HFF-Myc (cell line): ENCODE measurements around the gene DUSP9.

Experiments used
- DNase-seq: peaks from one replicate; pipeline ENCODE4 v3.0.0-alpha.2; 2011; ENCODE audit warnings: low read depth; ENCODE audit errors: extremely low read depth
- H3K4me3 ChIP-seq: replicated peaks from 2 replicates; pipeline ENCODE4 v1.5.1; 2011; ENCODE audit warnings: low read depth, mild to moderate bottlenecking, control low read depth, low read length
- TF ChIP-seq, protein P1 (sequence below): IDR thresholded peaks from 2 replicates; pipeline ENCODE4 v1.5.1; 2012; ENCODE audit warnings: mild to moderate bottlenecking, low read depth, low read length, control low read depth; ENCODE audit errors: missing control alignments

DUSP9 gene

DNA sequence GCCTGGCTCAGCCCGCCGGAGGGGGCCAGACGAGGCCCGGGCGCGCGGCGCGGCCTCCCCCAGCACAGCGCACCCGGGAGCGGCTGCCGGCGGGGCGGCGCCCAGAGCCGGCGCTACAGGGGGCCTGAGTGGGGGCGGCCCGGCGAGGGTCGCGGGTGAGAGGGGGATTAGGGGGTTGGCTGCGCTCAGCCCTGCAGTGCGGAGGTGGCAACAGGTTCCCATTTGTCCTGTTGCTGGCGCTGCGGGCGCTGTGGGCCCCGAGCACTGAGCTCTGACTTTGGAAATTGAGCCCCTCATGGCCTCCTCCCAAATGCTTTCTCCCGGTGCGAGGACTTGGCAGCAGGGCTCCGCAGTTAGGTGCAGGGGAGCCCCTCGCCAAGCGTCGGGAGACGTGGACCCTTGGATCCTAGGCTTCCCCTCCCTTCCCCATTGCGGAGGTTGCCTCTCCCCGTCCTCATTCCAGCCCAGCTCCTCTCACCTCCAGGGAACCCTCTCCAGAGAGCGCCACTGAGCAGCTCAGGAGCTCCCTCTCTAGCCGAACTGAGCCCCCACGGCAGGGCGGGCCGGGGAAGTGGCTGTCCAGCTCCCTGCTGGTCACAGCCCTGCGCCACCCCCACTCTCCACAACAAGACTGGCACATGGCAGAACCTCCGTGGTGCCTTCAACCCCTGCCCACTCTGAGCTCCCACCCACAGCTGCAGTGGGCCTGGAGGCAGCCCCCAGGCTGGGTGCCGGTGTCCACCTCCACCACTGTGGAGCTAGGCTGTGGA is 2.5 kb upstream of the DUSP9 start:
- TF ChIP-seq, protein P1, sequence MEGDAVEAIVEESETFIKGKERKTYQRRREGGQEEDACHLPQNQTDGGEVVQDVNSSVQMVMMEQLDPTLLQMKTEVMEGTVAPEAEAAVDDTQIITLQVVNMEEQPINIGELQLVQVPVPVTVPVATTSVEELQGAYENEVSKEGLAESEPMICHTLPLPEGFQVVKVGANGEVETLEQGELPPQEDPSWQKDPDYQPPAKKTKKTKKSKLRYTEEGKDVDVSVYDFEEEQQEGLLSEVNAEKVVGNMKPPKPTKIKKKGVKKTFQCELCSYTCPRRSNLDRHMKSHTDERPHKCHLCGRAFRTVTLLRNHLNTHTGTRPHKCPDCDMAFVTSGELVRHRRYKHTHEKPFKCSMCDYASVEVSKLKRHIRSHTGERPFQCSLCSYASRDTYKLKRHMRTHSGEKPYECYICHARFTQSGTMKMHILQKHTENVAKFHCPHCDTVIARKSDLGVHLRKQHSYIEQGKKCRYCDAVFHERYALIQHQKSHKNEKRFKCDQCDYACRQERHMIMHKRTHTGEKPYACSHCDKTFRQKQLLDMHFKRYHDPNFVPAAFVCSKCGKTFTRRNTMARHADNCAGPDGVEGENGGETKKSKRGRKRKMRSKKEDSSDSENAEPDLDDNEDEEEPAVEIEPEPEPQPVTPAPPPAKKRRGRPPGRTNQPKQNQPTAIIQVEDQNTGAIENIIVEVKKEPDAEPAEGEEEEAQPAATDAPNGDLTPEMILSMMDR = no peak
- DNase-seq = no peak
- no peak overlapping the region for H3K4me3 ChIP-seq

DNA sequence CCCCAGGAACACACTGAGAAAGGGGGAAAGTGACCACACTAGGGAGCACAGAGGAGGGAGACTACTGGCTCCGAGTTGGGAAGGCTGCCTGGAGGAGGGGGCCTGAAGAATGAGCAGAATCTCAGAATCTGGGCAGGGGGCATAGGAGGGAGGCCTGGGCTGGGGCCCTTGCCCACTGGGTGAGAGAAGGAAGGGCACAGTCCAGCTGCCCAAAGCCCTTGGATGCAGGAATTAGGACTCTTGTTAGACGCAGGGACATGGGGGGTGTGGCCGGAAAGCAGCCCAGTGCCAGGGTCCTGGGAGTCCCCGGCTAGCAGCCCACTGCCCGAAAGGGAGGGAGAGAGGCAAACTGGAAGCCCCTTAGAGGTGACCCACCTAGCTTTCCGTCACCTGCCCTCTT is 1.9 kb upstream of the DUSP9 start:
- no peak overlapping the region for H3K4me3 ChIP-seq
- no peak for DNase-seq
- TF ChIP-seq, protein P1 = no peak

DNA sequence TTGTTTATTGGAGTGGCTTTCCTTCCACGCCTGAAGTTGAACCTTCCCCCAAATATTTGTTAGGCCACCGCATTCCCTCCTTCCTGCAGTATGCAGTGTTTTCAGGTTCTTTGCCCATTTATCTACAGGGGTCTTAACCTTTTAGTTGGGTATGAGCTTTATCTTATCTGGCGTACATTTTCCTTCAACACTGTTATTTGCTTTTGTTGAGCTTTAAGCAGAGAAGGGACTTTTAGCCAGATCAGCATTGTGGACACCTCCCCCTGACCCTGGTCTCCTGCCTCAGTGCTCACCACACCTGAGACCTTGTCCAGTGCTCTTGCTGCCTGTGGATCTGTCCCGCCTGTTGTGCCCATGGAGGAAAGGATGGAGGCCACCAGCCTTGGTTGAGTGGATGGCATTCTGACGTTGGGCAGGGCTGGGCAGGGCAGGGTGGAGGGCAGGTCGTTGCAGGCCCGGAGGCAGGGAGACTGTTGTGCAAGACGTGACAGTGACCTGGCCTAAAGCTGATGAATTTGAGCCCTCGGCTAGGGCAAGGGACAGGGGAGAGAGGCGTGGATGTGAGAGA is 998 bp upstream of the DUSP9 start:
- no peak for DNase-seq
- no peak overlapping the region for H3K4me3 ChIP-seq
- TF ChIP-seq, protein P1 = no peak

DNA sequence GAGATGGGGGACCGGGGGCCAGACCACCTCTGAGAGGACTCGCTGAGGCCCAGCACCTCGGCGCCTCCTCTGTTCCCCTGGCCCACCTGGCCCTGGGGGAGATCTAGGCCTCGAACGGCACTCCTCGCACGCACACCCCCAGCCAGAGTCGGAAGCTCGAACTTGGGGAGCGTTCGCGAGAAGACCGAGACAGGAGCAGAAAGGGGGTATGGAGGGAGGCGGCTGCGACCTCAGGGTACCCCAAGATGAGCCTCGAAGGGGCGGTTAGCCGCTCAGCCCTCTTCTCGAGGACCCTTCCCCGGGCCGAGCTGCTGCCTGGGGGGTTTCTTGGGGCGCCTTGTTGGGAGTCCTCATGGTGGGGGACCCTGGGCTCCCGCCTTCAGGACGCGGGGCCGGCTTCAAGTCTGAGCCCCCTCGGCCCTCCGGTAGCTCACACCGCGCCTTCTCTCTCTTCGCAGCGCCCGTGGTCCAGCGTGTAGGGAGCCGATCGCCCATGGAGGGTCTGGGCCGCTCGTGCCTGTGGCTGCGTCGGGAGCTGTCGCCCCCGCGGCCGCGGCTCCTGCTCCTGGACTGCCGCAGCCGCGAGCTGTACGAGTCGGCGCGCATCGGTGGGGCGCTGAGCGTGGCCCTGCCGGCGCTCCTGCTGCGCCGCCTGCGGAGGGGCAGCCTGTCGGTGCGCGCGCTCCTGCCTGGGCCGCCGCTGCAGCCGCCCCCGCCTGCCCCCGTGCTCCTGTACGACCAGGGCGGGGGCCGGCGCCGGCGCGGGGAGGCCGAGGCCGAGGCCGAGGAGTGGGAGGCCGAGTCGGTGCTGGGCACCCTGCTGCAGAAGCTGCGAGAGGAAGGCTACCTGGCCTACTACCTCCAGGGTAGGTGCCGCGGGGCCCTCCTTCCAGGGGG is 706 bp downstream of the DUSP9 start:
- no peak overlapping the region for H3K4me3 ChIP-seq
- DNase-seq = no peak
- TF ChIP-seq, protein P1 = no peak

DNA sequence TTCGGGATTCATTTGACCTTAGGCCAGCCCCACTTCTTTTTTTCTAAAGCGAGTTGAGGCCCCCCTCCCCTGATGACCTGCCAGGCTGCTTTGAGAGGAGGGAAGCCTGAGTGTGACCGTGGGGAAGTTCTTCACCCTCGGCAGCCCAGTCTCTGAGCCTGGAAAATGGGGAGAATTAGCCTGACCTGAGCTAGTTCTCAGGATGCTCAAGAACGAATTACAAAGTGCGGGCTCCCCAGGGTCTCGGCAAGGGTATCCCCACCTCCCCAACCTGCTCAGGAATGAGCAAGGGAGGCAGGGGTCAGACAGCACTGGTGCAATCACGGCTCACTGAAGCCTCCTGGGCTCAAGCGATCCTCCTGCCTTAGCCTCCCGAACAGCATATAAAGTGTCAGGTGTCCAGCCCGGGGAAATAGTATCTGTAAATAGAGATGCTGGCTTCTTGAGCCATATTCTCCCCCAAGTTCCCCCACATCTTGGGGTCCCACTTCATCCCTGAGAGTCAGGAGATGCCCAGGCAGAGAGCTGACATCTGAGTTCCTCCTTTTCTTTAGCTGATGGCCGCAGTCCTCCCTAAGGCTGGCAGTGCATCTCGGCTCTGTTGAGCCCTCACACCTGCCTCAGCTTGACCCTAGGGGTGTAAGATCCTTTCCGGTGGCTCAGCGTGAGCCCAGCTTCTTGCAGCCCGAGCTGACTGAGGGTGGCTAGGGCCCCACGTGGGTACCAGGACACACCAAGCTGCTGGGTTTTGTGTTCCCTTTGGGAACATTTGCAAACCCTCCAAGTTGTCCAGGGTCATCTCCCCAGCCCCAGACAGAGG is 1.6 kb downstream of the DUSP9 start:
- H3K4me3 ChIP-seq = no peak overlapping the region
- TF ChIP-seq, protein P1 = no peak
- DNase-seq = no peak
